ENCODE data around the gene PTGDS. TPM values are rescaled to one million over a fixed set of nuclear protein-coding genes. Genes with fewer than 3 reads are reported as not detected.

Gene PTGDS
- polyA plus RNA-seq, 1 donor from 2014 or later = 2.0 TPM

DNA sequence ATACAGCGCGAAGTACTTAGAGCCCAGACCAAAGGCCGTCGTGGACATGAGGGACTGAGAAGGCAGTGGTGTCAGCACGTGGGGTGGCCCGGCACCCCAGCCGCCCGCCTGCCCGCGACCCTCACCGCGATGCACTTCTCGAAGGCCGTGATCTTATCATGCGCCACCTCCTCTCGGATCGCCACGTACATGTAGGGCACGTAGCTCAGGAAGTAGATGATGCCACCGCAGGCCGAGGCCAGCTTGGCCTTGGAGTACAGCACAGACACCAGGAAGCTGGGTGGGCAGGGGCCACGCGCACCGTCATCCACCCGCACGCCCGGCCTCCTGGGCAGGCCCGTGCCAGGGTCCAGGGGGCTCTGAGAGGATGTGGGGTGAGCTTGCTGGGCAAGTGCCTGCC lies 39.8 kb downstream of the PTGDS start:
- H3K79me2 ChIP-seq (replicated peaks; ENCODE audit: insufficient read depth, low read length) = no peaks in the 10 kb centered on the region
- no peaks in the 10 kb centered on the region for H3F3A ChIP-seq (ENCODE audit: insufficient read depth, low read length, poor library complexity, severe bottlenecking)
- peaks cover 7% of the 10 kb centered on the region for H3K36me3 ChIP-seq (ENCODE audit: insufficient read depth, low read length)

DNA sequence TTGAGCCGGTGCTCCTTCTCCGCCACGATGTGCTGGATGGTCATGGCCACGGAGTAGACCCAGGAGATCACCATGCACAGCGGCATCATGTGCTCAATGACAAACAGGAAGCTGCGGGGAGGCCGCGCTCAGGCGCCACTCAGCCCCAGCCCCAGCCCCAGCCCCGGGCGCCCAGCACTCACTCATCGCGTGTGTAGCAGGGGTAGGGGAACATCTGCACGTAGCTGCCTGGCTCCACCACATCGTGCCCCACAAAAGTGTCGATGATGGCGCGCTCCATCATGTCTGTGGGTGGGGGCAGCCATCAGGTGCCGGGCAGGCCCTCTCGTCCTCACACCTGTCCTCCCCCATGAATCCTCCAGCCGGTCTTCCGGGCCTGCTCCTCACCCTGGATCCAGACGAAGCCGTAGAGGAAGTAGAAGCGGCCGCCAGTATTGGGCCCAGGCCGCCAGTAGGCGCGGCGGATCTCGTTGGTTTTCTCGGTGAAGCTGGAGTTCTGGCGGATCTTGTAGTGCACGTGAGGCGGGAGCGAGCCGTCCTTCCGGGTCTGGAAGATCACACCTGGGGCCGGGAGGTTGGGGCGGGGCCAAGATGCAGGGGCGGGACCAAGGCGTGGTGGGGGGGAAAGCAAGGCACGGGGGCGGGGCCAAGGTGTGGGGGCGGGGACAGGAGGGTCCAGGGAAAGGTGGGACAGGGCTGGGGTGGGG lies 40.6 kb downstream of the PTGDS start:
- Histone ChIP-seq H3K79me2 (replicated peaks; ENCODE audit: insufficient read depth, low read length) (no peaks in the 10 kb centered on the region), H3K4me3 (ENCODE audit: low read length) (no peak overlapping the region), H3K27ac (ENCODE audit: low read length) (no peak overlapping the region), H3K27me3 (ENCODE audit: insufficient read depth, low read depth, low read length) (no peaks in the 10 kb centered on the region), H4K20me1 (ENCODE audit: insufficient read depth) (no peaks in the 10 kb centered on the region), H3K9me2 (ENCODE audit: insufficient read depth, low read length) (no peaks in the 10 kb centered on the region), H3K36me3 (ENCODE audit: insufficient read depth, low read length) (peaks cover 7% of the 10 kb centered on the region), H3F3A (ENCODE audit: insufficient read depth, low read length, poor library complexity, severe bottlenecking) (no peaks in the 10 kb centered on the region), H3K9me3 (ENCODE audit: low read length) (no peaks in the 10 kb centered on the region), H2AFZ (ENCODE audit: low read depth, low read length) (no peak overlapping the region), H3K9ac (ENCODE audit: low read length) (no peak overlapping the region), H3K4me2 (ENCODE audit: low read length) (no peak overlapping the region)
- TF ChIP-seq EP300 (conservative IDR thresholded peaks at IDR 0.05; ENCODE audit: poor library complexity, severe bottlenecking) (no peak), MXI1 (conservative IDR thresholded peaks at IDR 0.05; ENCODE audit: poor library complexity, severe bottlenecking) (no peak), TAF1 (IDR thresholded peaks at IDR 0.05; ENCODE audit: low read depth) (no peak), RAD21 (conservative IDR thresholded peaks at IDR 0.05) (no peak), SMC3 (conservative IDR thresholded peaks at IDR 0.05; ENCODE audit: poor library complexity) (no peak), POLR2AphosphoS5 (IDR thresholded peaks at IDR 0.05) (no peak), EZH2 (IDR thresholded peaks at IDR 0.05; ENCODE audit: borderline replicate concordance, insufficient read depth, low read length, poor library complexity, severe bottlenecking) (no peak)
- TF ChIP-seq, protein P1, sequence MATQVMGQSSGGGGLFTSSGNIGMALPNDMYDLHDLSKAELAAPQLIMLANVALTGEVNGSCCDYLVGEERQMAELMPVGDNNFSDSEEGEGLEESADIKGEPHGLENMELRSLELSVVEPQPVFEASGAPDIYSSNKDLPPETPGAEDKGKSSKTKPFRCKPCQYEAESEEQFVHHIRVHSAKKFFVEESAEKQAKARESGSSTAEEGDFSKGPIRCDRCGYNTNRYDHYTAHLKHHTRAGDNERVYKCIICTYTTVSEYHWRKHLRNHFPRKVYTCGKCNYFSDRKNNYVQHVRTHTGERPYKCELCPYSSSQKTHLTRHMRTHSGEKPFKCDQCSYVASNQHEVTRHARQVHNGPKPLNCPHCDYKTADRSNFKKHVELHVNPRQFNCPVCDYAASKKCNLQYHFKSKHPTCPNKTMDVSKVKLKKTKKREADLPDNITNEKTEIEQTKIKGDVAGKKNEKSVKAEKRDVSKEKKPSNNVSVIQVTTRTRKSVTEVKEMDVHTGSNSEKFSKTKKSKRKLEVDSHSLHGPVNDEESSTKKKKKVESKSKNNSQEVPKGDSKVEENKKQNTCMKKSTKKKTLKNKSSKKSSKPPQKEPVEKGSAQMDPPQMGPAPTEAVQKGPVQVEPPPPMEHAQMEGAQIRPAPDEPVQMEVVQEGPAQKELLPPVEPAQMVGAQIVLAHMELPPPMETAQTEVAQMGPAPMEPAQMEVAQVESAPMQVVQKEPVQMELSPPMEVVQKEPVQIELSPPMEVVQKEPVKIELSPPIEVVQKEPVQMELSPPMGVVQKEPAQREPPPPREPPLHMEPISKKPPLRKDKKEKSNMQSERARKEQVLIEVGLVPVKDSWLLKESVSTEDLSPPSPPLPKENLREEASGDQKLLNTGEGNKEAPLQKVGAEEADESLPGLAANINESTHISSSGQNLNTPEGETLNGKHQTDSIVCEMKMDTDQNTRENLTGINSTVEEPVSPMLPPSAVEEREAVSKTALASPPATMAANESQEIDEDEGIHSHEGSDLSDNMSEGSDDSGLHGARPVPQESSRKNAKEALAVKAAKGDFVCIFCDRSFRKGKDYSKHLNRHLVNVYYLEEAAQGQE (IDR thresholded peaks at IDR 0.05; ENCODE audit: borderline replicate concordance) = no peak
- TF ChIP-seq, protein P2, sequence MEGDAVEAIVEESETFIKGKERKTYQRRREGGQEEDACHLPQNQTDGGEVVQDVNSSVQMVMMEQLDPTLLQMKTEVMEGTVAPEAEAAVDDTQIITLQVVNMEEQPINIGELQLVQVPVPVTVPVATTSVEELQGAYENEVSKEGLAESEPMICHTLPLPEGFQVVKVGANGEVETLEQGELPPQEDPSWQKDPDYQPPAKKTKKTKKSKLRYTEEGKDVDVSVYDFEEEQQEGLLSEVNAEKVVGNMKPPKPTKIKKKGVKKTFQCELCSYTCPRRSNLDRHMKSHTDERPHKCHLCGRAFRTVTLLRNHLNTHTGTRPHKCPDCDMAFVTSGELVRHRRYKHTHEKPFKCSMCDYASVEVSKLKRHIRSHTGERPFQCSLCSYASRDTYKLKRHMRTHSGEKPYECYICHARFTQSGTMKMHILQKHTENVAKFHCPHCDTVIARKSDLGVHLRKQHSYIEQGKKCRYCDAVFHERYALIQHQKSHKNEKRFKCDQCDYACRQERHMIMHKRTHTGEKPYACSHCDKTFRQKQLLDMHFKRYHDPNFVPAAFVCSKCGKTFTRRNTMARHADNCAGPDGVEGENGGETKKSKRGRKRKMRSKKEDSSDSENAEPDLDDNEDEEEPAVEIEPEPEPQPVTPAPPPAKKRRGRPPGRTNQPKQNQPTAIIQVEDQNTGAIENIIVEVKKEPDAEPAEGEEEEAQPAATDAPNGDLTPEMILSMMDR (IDR thresholded peaks at IDR 0.05; ENCODE audit: poor library complexity, severe bottlenecking) = no peak

More for the DNA sequence above, 39.8 kb downstream of the PTGDS start:
- Histone ChIP-seq H3K9ac (ENCODE audit: low read length) (no peak overlapping the region), H3K27me3 (ENCODE audit: insufficient read depth, low read depth, low read length) (no peaks in the 10 kb centered on the region), H3K9me2 (ENCODE audit: insufficient read depth, low read length) (no peaks in the 10 kb centered on the region), H3K9me3 (ENCODE audit: low read length) (no peaks in the 10 kb centered on the region), H3K4me3 (ENCODE audit: low read length) (no peak overlapping the region), H2AFZ (ENCODE audit: low read depth, low read length) (no peak overlapping the region), H4K20me1 (ENCODE audit: insufficient read depth) (no peaks in the 10 kb centered on the region), H3K27ac (ENCODE audit: low read length) (no peak overlapping the region), H3K4me2 (ENCODE audit: low read length) (no peak overlapping the region)
- TF ChIP-seq MXI1 (conservative IDR thresholded peaks at IDR 0.05; ENCODE audit: poor library complexity, severe bottlenecking) (no peak), EP300 (conservative IDR thresholded peaks at IDR 0.05; ENCODE audit: poor library complexity, severe bottlenecking) (no peak), POLR2AphosphoS5 (IDR thresholded peaks at IDR 0.05) (no peak), SMC3 (conservative IDR thresholded peaks at IDR 0.05; ENCODE audit: poor library complexity) (no peak), RAD21 (conservative IDR thresholded peaks at IDR 0.05) (no peak), TAF1 (IDR thresholded peaks at IDR 0.05; ENCODE audit: low read depth) (no peak), EZH2 (IDR thresholded peaks at IDR 0.05; ENCODE audit: borderline replicate concordance, insufficient read depth, low read length, poor library complexity, severe bottlenecking) (no peak)
- TF ChIP-seq, protein P2 (IDR thresholded peaks at IDR 0.05; ENCODE audit: poor library complexity, severe bottlenecking) = no peak
- TF ChIP-seq, protein P1 (IDR thresholded peaks at IDR 0.05; ENCODE audit: borderline replicate concordance) = no peak

Measured in neural cell (in vitro differentiated cells).